GM23338 (cell line): Measurements from ENCODE around the gene TM9SF2. TPM values are rescaled to one million over a fixed set of nuclear protein-coding genes. Genes with fewer than 3 reads are reported as not detected.
A peak's percentile ranks its signal among the peaks of the same experiment; 100 is the strongest.

Experiments
- ATAC-seq: fragments of 200-7000 bp; cut with Tn5 transposase; 3 replicates; pipeline ENCODE4 v1.9.1; 2020
- DNase-seq: peaks from one replicate; pipeline ENCODE4 v3.0.0-alpha.2; 2015; ENCODE audit warnings: low spot score
- H2AFZ ChIP-seq: fragments of 200-600 bp; sonication (generic); 2 replicates; pipeline ENCODE4 v1.8.0; 2016; ENCODE audit warnings: antibody characterized with exemption, mild to moderate bottlenecking, moderate library complexity
- H3F3A ChIP-seq: fragments of 200-600 bp; sonication (generic); replicated peaks from 2 replicates; pipeline ENCODE4 v1.8.0; 2017; ENCODE audit warnings: antibody characterized with exemption, mixed run types, low read depth
- H3K27ac ChIP-seq: fragments of 200-600 bp; sonication (generic); 2 replicates; pipeline ENCODE4 v1.6.1; 2016; ENCODE audit warnings: low read depth
- H3K27me3 ChIP-seq: fragments of 200-600 bp; sonication (generic); 2 replicates; pipeline ENCODE4 v1.8.0; 2016; ENCODE audit warnings: mild to moderate bottlenecking, mixed run types, moderate library complexity; ENCODE audit not compliant: insufficient read depth
- H3K36me3 ChIP-seq: fragments of 200-600 bp; sonication (generic); 2 replicates; pipeline ENCODE4 v1.8.0; 2016; ENCODE audit warnings: mild to moderate bottlenecking; ENCODE audit not compliant: insufficient read depth
- H3K4me1 ChIP-seq: fragments of 200-600 bp; sonication (generic); 2 replicates; pipeline ENCODE4 v1.8.0; 2016; ENCODE audit warnings: mild to moderate bottlenecking, moderate library complexity; ENCODE audit not compliant: insufficient read depth
- H3K4me2 ChIP-seq: fragments of 200-600 bp; sonication (generic); 2 replicates; pipeline ENCODE4 v1.7.1; 2017; ENCODE audit warnings: mixed run types
- H3K4me3 ChIP-seq: fragments of 200-600 bp; sonication (generic); 2 replicates; pipeline ENCODE4 v1.6.1; 2016; ENCODE audit warnings: mixed run types
- H3K79me2 ChIP-seq: fragments of 200-600 bp; sonication (generic); replicated peaks from 2 replicates; pipeline ENCODE4 v1.8.0; 2017; ENCODE audit warnings: mild to moderate bottlenecking; ENCODE audit not compliant: insufficient read depth
- H3K9me2 ChIP-seq: fragments of 200-600 bp; sonication (generic); 2 replicates; pipeline ENCODE4 v1.8.0; 2017; ENCODE audit not compliant: insufficient read depth
- H4K20me1 ChIP-seq: fragments of 200-600 bp; sonication (generic); replicated peaks from 2 replicates; pipeline ENCODE4 v1.8.0; 2017; ENCODE audit warnings: mild to moderate bottlenecking; ENCODE audit not compliant: insufficient read depth
- H3K27ac Mint-ChIP-seq: 2 replicates; pipeline ENCODE4 v1.8.0; 2020; ENCODE audit warnings: inconsistent platforms, mild to moderate bottlenecking, moderate library complexity, mixed read lengths
- H3K27me3 Mint-ChIP-seq: 3 replicates; pipeline ENCODE4 v1.8.0; 2022; ENCODE audit warnings: low read depth, mild to moderate bottlenecking, moderate library complexity, mixed read lengths, inconsistent platforms; ENCODE audit not compliant: insufficient read depth, poor library complexity
- H3K36me3 Mint-ChIP-seq: 3 replicates; pipeline ENCODE4 v1.8.0; 2021; ENCODE audit warnings: low read depth, mild to moderate bottlenecking, inconsistent platforms, moderate library complexity, mixed read lengths
- H3K4me1 Mint-ChIP-seq: 3 replicates; pipeline ENCODE4 v1.8.0; 2020; ENCODE audit warnings: mild to moderate bottlenecking, inconsistent platforms, mixed read lengths
- H3K4me3 Mint-ChIP-seq: 3 replicates; pipeline ENCODE4 v1.8.0; 2021; ENCODE audit warnings: moderate library complexity, mild to moderate bottlenecking, inconsistent platforms, mixed read lengths
- H3K9me3 Mint-ChIP-seq: 3 replicates; pipeline ENCODE4 v1.8.0; 2020; ENCODE audit warnings: moderate library complexity, mild to moderate bottlenecking, inconsistent platforms, mixed read lengths
- ETS1 ChIP-seq: IDR thresholded peaks from 2 replicates; pipeline ENCODE4 v1.6.1; 2016; ENCODE audit warnings: antibody characterized with exemption
- EZH2 ChIP-seq: fragments of 200-600 bp; sonication (generic); IDR thresholded peaks from one replicate; pipeline ENCODE4 v1.8.0; 2017; ENCODE audit warnings: antibody characterized with exemption, mild to moderate bottlenecking, low read depth; ENCODE audit not compliant: unreplicated experiment
- EZH2phosphoT487 ChIP-seq: fragments of 200-600 bp; sonication (generic); IDR thresholded peaks from one replicate; pipeline ENCODE4 v1.8.1; 2018; ENCODE audit warnings: antibody characterized with exemption; ENCODE audit not compliant: unreplicated experiment
- JUNB ChIP-seq: IDR thresholded peaks from one replicate; pipeline ENCODE4 v1.6.1; 2016; ENCODE audit warnings: antibody characterized with exemption; ENCODE audit not compliant: unreplicated experiment
- POLR2AphosphoS5 ChIP-seq: IDR thresholded peaks from 2 replicates; pipeline ENCODE4 v1.6.1; 2016; ENCODE audit warnings: antibody characterized with exemption, low read depth
- REST ChIP-seq: IDR thresholded peaks from one replicate; pipeline ENCODE4 v1.6.1; 2018; ENCODE audit warnings: antibody characterized with exemption; ENCODE audit not compliant: unreplicated experiment
- ZNF114 ChIP-seq: fragments of 250-450 bp; sonication (Bioruptor Pico); IDR thresholded peaks from 2 replicates; pipeline ENCODE4 v1.5.0; 2020; ENCODE audit warnings: mild to moderate bottlenecking, moderate library complexity
- ZNF331 ChIP-seq: fragments of 250-450 bp; sonication (Bioruptor Pico); IDR thresholded peaks from 2 replicates; pipeline ENCODE4 v1.5.0; 2020; ENCODE audit warnings: low read depth, mild to moderate bottlenecking, moderate library complexity
- polyA plus RNA-seq: library from polyadenylated mRNA; unstranded; fragments of >200 nt; fragmentation: Nextera tagmentation; extraction: Ambion mirVana; gene quantifications from 2 replicates; pipeline ENCODE4 v1.2.1, GENCODE V29; 2016
- total RNA-seq: library from RNA; depleted of rRNA; stranded (reverse); fragments of >200 nt; shearing (Covaris generic); gene quantifications from 2 replicates; pipeline ENCODE4 v1.2.3, GENCODE V29; 2014
- TF ChIP-seq, protein P1 (sequence below), 2 experiments: fragments of 200-600 bp in 1 of 2; sonication (generic) in 1 of 2; conservative IDR thresholded peaks; 2 replicates each; pipeline versions ENCODE4 v1.5.1 to v1.6.1; 2016 to 2017; ENCODE audit warnings: antibody characterized with exemption in 2 of 2, low read depth in 2 of 2, mild to moderate bottlenecking in 2 of 2, moderate library complexity in 1 of 2

TM9SF2 gene
- total and polyA plus RNA-seq, 2 experiments from 2014 or later, result 50.5 to 115 TPM

- Histone ChIP-seq H3K9me2 (no peaks in the 10 kb centered on the region), H3K27me3 (no peaks in the 10 kb centered on the region), H3K79me2 (peaks cover 92% of the 10 kb centered on the region), H3K4me3 (no peak overlapping the region), H2AFZ (no peak overlapping the region), H3K4me2 (no peak overlapping the region), H4K20me1 (peaks cover 13% of the 10 kb centered on the region), H3F3A (no peaks in the 10 kb centered on the region), H3K36me3 (peaks cover 7% of the 10 kb centered on the region), H3K27ac (no peak overlapping the region), H3K4me1 (peaks cover 12% of the 10 kb centered on the region)
- no peak for TF ChIP-seq JUNB
- TF ChIP-seq, protein P1, sequence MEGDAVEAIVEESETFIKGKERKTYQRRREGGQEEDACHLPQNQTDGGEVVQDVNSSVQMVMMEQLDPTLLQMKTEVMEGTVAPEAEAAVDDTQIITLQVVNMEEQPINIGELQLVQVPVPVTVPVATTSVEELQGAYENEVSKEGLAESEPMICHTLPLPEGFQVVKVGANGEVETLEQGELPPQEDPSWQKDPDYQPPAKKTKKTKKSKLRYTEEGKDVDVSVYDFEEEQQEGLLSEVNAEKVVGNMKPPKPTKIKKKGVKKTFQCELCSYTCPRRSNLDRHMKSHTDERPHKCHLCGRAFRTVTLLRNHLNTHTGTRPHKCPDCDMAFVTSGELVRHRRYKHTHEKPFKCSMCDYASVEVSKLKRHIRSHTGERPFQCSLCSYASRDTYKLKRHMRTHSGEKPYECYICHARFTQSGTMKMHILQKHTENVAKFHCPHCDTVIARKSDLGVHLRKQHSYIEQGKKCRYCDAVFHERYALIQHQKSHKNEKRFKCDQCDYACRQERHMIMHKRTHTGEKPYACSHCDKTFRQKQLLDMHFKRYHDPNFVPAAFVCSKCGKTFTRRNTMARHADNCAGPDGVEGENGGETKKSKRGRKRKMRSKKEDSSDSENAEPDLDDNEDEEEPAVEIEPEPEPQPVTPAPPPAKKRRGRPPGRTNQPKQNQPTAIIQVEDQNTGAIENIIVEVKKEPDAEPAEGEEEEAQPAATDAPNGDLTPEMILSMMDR (conservative IDR thresholded peaks at IDR 0.05; ENCODE audit: low read depth in 2 of 2), result peak in 1 of 2 experiments; percentile 62; a peak in 2 of 4 replicates
- no peak for TF ChIP-seq ZNF331 (CRISPR knock-in tag)
- Mint-ChIP-seq H3K9me3 (peaks cover 30% of the 10 kb centered on the region), H3K4me3 (no peak overlapping the region), H3K27me3 (peaks cover 8% of the 10 kb centered on the region), H3K27ac (no peak overlapping the region), H3K36me3 (peaks cover 43% of the 10 kb centered on the region), H3K4me1 (peaks cover 9% of the 10 kb centered on the region; the same call in 2 of the 3 replicates)
- DNase-seq (no peak), ATAC-seq (no peak)
These were observed 4.6 kb downstream of the TM9SF2 start for GRCh38 chr13:99505814-99506269.

- Histone ChIP-seq H3K4me1 (peaks cover 12% of the 10 kb centered on the region), H3K27me3 (no peaks in the 10 kb centered on the region), H3K36me3 (peaks cover 7% of the 10 kb centered on the region), H2AFZ (no peak overlapping the region), H3K79me2 (peaks cover 100% of the 10 kb centered on the region), H3K4me2 (no peak overlapping the region), H3K27ac (no peak overlapping the region), H3F3A (no peaks in the 10 kb centered on the region), H3K9me2 (no peaks in the 10 kb centered on the region), H4K20me1 (peaks cover 21% of the 10 kb centered on the region), H3K4me3 (no peak overlapping the region)
- ATAC-seq, result no peak
- no peak overlapping the region for H3K27ac Mint-ChIP-seq
- H3K4me1 Mint-ChIP-seq, result peaks cover 8% of the 10 kb centered on the region; the same call in 2 of the 3 replicates
- H3K36me3 Mint-ChIP-seq, result peaks cover 45% of the 10 kb centered on the region
- H3K4me3 Mint-ChIP-seq, result no peak overlapping the region
- peaks cover under 1% of the 10 kb centered on the region for H3K27me3 Mint-ChIP-seq
- peaks cover 30% of the 10 kb centered on the region for H3K9me3 Mint-ChIP-seq
- DNase-seq, result no peak
- TF ChIP-seq JUNB, result no peak
- no peak for TF ChIP-seq ETS1
- TF ChIP-seq, protein P1 (conservative IDR thresholded peaks at IDR 0.05; ENCODE audit: low read depth in 2 of 2), result no peak
- TF ChIP-seq REST, result no peak
- no peak for TF ChIP-seq ZNF114 (CRISPR knock-in tag)
- no peak for TF ChIP-seq POLR2AphosphoS5
- no peak for TF ChIP-seq EZH2phosphoT487
- TF ChIP-seq EZH2, result no peak
These were observed 5.4 kb downstream of the TM9SF2 start for GRCh38 chr13:99506634-99507033.
